Measurements from ENCODE around the gene MGAT4B. TPM values are rescaled to one million over a fixed set of nuclear protein-coding genes. Genes with fewer than 3 reads are reported as not detected.
A peak's percentile ranks its signal among the peaks of the same experiment; 100 is the strongest.

MGAT4B gene
- total RNA-seq, 1 experiment from 2014 or later, result 148 TPM

GRCh38 chr5:179796877-179797608 lies 9.6 kb downstream of the MGAT4B start:
- H3K79me2 ChIP-seq (ENCODE audit: insufficient read depth, low read length), result peaks cover 12% of the 10 kb centered on the region; the same call in 1 of the 2 replicates
- TF ChIP-seq RAD21 (IDR thresholded peaks at IDR 0.05; ENCODE audit: low read depth), result no peak
- no peak for TF ChIP-seq POLR2A (IDR thresholded peaks at IDR 0.05; ENCODE audit: borderline replicate concordance, extremely low read depth, insufficient read depth, insufficient read length)
- TF ChIP-seq TCF7L2 (IDR thresholded peaks at IDR 0.05; ENCODE audit: borderline replicate concordance, extremely low read depth, insufficient read depth, insufficient read length), result no peak
- no peak for TF ChIP-seq JUND (IDR thresholded peaks at IDR 0.05)
- no peak for TF ChIP-seq EZH2phosphoT487 (IDR thresholded peaks at IDR 0.05; ENCODE audit: borderline replicate concordance)
- DNase-seq (ENCODE audit: low read depth, low spot score) (no peak), ATAC-seq (no peak)
- peak overlapping the region; percentile 99 for H3K27ac ChIP-seq (ENCODE audit: low read depth, low read length)
- peak overlapping the region; percentile 65 to 84 for H3K4me3 ChIP-seq (replicated peaks in 1 of 2; ENCODE audit: low read depth in 1 of 2, low read length in 2 of 2)
- no peaks in the 10 kb centered on the region for H3K27me3 ChIP-seq (ENCODE audit: insufficient read depth, low read length)
- intact Hi-C loops (cut with micrococcal nuclease), result loop anchor here (2.0 kb wide), 1 partner anchor 64 kb away; the partner anchor contains the start of gene MAML1
- peak overlapping the region; percentile 88 for H3K9ac ChIP-seq (ENCODE audit: low read length)
- peaks cover 5 to 20% of the 10 kb centered on the region in 2 experiments; a peak in 1 of 4 replicates for H3K36me3 ChIP-seq (ENCODE audit: control insufficient read depth in 1 of 2, insufficient read depth in 2 of 2, low read length in 2 of 2)
- POLR2A ChIA-PET, result interaction anchor here (2.9 kb wide), 1 partner anchor 10 kb away, joined by 8 read pairs; the partner anchor contains the start of gene MGAT4B
- CTCF ChIA-PET, result no interaction called here
- H4K20me1 ChIP-seq (ENCODE audit: insufficient read depth), result no peaks in the 10 kb centered on the region
- H3K9me2 ChIP-seq (ENCODE audit: insufficient read depth), result no peaks in the 10 kb centered on the region
- RAD21 ChIA-PET (ENCODE audit: low non-redundant PET in 1 of 2, low total read pairs in 2 of 2, uncharacterized antibody in 2 of 2, unreplicated experiment in 2 of 2), result no interaction called here
- H3K4me1 ChIP-seq (ENCODE audit: control insufficient read depth in 1 of 2, insufficient read depth in 2 of 2, low read length in 2 of 2), result peaks cover 10 to 26% of the 10 kb centered on the region in 2 experiments; a peak in 3 of 4 replicates
- peak overlapping the region; percentile 99 for H3K4me2 ChIP-seq (ENCODE audit: low read length)
- H2AFZ ChIP-seq (ENCODE audit: low read depth, low read length, poor library complexity, severe bottlenecking), result no peak overlapping the region
- H3K9me3 ChIP-seq (ENCODE audit: control insufficient read depth in 1 of 2, insufficient read depth in 1 of 2, low read depth in 1 of 2, low read length in 2 of 2), result no peaks in the 10 kb centered on the region
- BruUV-seq (replicated peaks), result no TSS peak

Data from HCT116 (cell line).